ENCODE results near the gene ARHGAP20.

- TF ChIP-seq POLR2A (IDR thresholded peaks at IDR 0.05) (no peak), CTCF (IDR thresholded peaks at IDR 0.05) (no peak)
Observed at GRCh38 chr11:110730773-110731172, 18.5 kb upstream of the ARHGAP20 start.

Measured in uterus (tissue), 2 donors.